GM12878 (cell line): ENCODE data around the gene MDM4. TPM values are rescaled to one million over a fixed set of nuclear protein-coding genes. Genes with fewer than 3 reads are reported as not detected.

Experiments used
- ATAC-seq: fragments of 200-7000 bp; cut with Tn5 transposase; 3 replicates; pipeline ENCODE4 v1.9.1; 2020; ENCODE audit warnings: mild to moderate bottlenecking, moderate library complexity
- BruUV-seq: library from RNA; stranded (reverse); fragments of 400-500 nt; replicated peaks from 2 replicates; lab custom pipeline; 2021; lab: Mats Ljungman, UMichigan
- CTCF ChIA-PET: fragments of 300-600 bp; sonication (Branson Sonifier 250); formaldehyde crosslinking; extraction: SDS; loops from one replicate; lab custom pipeline; 2021; ENCODE audit warnings: inconsistent platforms; lab: Yijun Ruan, JAX
- POLR2A ChIA-PET: fragments of 350-600 bp; formaldehyde crosslinking; extraction: SDS; loops from one replicate; lab custom pipeline; 2021; ENCODE audit warnings: inconsistent platforms; lab: Charles Lee
- RAD21 ChIA-PET: fragments of 300-600 bp; sonication (Branson Sonifier 250); formaldehyde crosslinking; loops from one replicate; lab custom pipeline; 2023; ENCODE audit warnings: antibody characterized with exemption; ENCODE audit not compliant: unreplicated experiment; lab: Charles Lee
- SMC1A ChIA-PET: fragments of 300-600 bp; sonication (Branson Sonifier 250); formaldehyde crosslinking; loops from one replicate; lab custom pipeline; 2023; ENCODE audit not compliant: unreplicated experiment, uncharacterized antibody; lab: Charles Lee
- DNase-seq: peaks from one replicate; pipeline ENCODE4 v3.0.0-alpha.2; 2011; ENCODE audit warnings: low read depth, low spot score
- FAIRE-seq: peaks from 3 replicates; lab custom pipeline; 2011; peaks lifted over from hg19 to GRCh38; lab: Jason Lieb, UNC
- H2AFZ ChIP-seq: 2 replicates; pipeline ENCODE4 v1.6.0; 2011; ENCODE audit warnings: low read depth, low read length, control low read depth; ENCODE audit not compliant: control insufficient read depth
- H3K27ac ChIP-seq: 2 replicates; pipeline ENCODE4 v1.5.1; 2011; ENCODE audit warnings: control low read depth; ENCODE audit not compliant: control insufficient read depth, insufficient read depth
- H3K27me3 ChIP-seq, 2 experiments: replicated peaks in 1 of 2; 2 replicates each; pipeline versions ENCODE4 v1.6.0 to v1.6.1; 2011; ENCODE audit warnings: low read length in 1 of 2; ENCODE audit not compliant: control insufficient read depth in 2 of 2, insufficient read depth in 2 of 2
- H3K36me3 ChIP-seq, 2 experiments: 2 replicates each; pipeline ENCODE4 v1.5.1; 2011; ENCODE audit warnings: low read length in 1 of 2; ENCODE audit not compliant: control insufficient read depth in 2 of 2, insufficient read depth in 2 of 2
- H3K4me1 ChIP-seq: 2 replicates; pipeline ENCODE4 v1.6.1; 2011; ENCODE audit warnings: mild to moderate bottlenecking, low read length, moderate library complexity, mixed read lengths; ENCODE audit not compliant: control insufficient read depth, insufficient read depth
- H3K4me2 ChIP-seq: 2 replicates; pipeline ENCODE4 v1.6.0; 2011; ENCODE audit warnings: control low read depth; ENCODE audit not compliant: control insufficient read depth, insufficient read depth
- H3K4me3 ChIP-seq: fragments of 200-600 bp; sonication (generic); 2 replicates; pipeline ENCODE4 v1.5.1; 2016
- H3K79me2 ChIP-seq: 2 replicates; pipeline ENCODE4 v1.6.0; 2011; ENCODE audit warnings: low read length; ENCODE audit not compliant: control insufficient read depth, insufficient read depth
- H3K9ac ChIP-seq: 2 replicates; pipeline ENCODE4 v1.8.0; 2011; ENCODE audit warnings: low read length, control low read depth, mixed read lengths; ENCODE audit not compliant: control insufficient read depth, insufficient read depth
- H3K9me3 ChIP-seq: replicated peaks from 3 replicates; pipeline ENCODE4 v1.5.1; 2011; ENCODE audit warnings: mild to moderate bottlenecking, low read length; ENCODE audit not compliant: control insufficient read depth, insufficient read depth
- H4K20me1 ChIP-seq: 2 replicates; pipeline ENCODE4 v1.6.0; 2011; ENCODE audit not compliant: control insufficient read depth, insufficient read depth
- ATF7 ChIP-seq: fragments of 450-650 bp; IDR thresholded peaks from 2 replicates; pipeline ENCODE4 v1.6.1; 2016; ENCODE audit warnings: low read depth, mild to moderate bottlenecking
- CBFB ChIP-seq: IDR thresholded peaks from 2 replicates; pipeline ENCODE4 v1.6.1; 2016; ENCODE audit warnings: antibody characterized with exemption, low read depth
- CREB1 ChIP-seq: IDR thresholded peaks from 2 replicates; pipeline ENCODE4 v1.6.1; 2012; ENCODE audit warnings: low read depth, mild to moderate bottlenecking, inconsistent platforms
- FOXM1 ChIP-seq: IDR thresholded peaks from 2 replicates; pipeline ENCODE4 v1.6.1; 2012; ENCODE audit warnings: low read depth, mild to moderate bottlenecking, inconsistent platforms, low read length, moderate library complexity
- GABPA ChIP-seq: IDR thresholded peaks from 2 replicates; pipeline ENCODE4 v1.6.1; 2014; ENCODE audit warnings: antibody characterized with exemption, low read depth, mild to moderate bottlenecking, inconsistent platforms
- HDAC6 ChIP-seq: fragments of 200-600 bp; sonication (generic); IDR thresholded peaks from one replicate; pipeline ENCODE4 v1.8.0; 2017; ENCODE audit warnings: antibody characterized with exemption; ENCODE audit not compliant: unreplicated experiment
- NR2C1 ChIP-seq: fragments of 450-650 bp; IDR thresholded peaks from 2 replicates; pipeline ENCODE4 v1.6.1; 2017; ENCODE audit warnings: antibody characterized with exemption, mild to moderate bottlenecking, moderate library complexity
- POU2F2 ChIP-seq: IDR thresholded peaks from 3 replicates; pipeline ENCODE4 v1.6.1; 2011; ENCODE audit warnings: low read depth, mild to moderate bottlenecking, low read length, borderline replicate concordance
- SMAD1 ChIP-seq: fragments of 450-650 bp; IDR thresholded peaks from 2 replicates; pipeline ENCODE4 v1.6.1; 2018; ENCODE audit warnings: mild to moderate bottlenecking, low read depth; ENCODE audit not compliant: partially characterized antibody
- SMARCA5 ChIP-seq: fragments of 450-650 bp; IDR thresholded peaks from 2 replicates; pipeline ENCODE4 v1.6.1; 2017; ENCODE audit warnings: mild to moderate bottlenecking
- SREBF1 ChIP-seq: IDR thresholded peaks from 2 replicates; pipeline ENCODE4 v1.6.1; 2012; ENCODE audit warnings: mild to moderate bottlenecking, low read length
- SRF ChIP-seq, 2 experiments: IDR thresholded peaks; 2 replicates each; pipeline ENCODE4 v1.6.1; 2011; ENCODE audit warnings: low read depth in 2 of 2, low read length in 2 of 2, mild to moderate bottlenecking in 1 of 2, moderate library complexity in 1 of 2
- ZNF207 ChIP-seq: fragments of 450-650 bp; IDR thresholded peaks from 2 replicates; pipeline ENCODE4 v1.6.1; 2014; ENCODE audit warnings: antibody characterized with exemption, mild to moderate bottlenecking, borderline replicate concordance
- ZNF24 ChIP-seq: fragments of 450-650 bp; IDR thresholded peaks from 2 replicates; pipeline ENCODE4 v1.6.1; 2017; ENCODE audit warnings: antibody characterized with exemption, mild to moderate bottlenecking
- WGBS: methylation state at CpG from one replicate; pipeline ENCODE4 v1.1.6; 2016; ENCODE audit warnings: low lambda C conversion rate; ENCODE audit not compliant: insufficient replicate concordance, insufficient coverage; ENCODE audit errors: missing lambda C conversion rate; 5-methylcytosine and 5-hydroxymethylcytosine counted together
- in situ Hi-C: fragments of 300-500 bp; cut with MboI; formaldehyde crosslinking; loops from 9 replicates; pipeline ENCODE4 v1.14.3; 2018; ENCODE audit warnings: mixed read lengths
- intact Hi-C: fragments of 100-400 bp; cut with micrococcal nuclease; formaldehyde crosslinking; loops from one replicate; pipeline ENCODE4 v1.14.2; 2022; ENCODE audit not compliant: unreplicated experiment
- polyA plus RNA-seq, 11 experiments: library from polyadenylated mRNA; depleted of rRNA in 4 of 11; unstranded in 6 of 11; stranded (reverse) in 5 of 11; fragments of >200 nt; fragmentation: Nextera tagmentation in 4 of 11; fragmentation: Illumina TruSeq in 1 of 11; extraction: Ambion mirVana in 4 of 11; extraction: Trizol in 1 of 11; gene quantifications; 1 replicate in 1 of 11; 2 replicates in 10 of 11; pipeline versions ENCODE4 v1.2.1 to v1.2.3, GENCODE V29; 2011 to 2016; ENCODE audit warnings: inconsistent platforms in 2 of 11, missing spikeins in 2 of 11, low read depth in 1 of 11
- total RNA-seq, 4 experiments: library from RNA; depleted of rRNA in 3 of 4; stranded (reverse); fragments of >200 nt in 3 of 4; fragmentation: Illumina TruSeq in 1 of 4; extraction: Trizol in 1 of 4; gene quantifications; 2 replicates each; pipeline versions ENCODE4 v1.2.1 to v1.2.3, GENCODE V29; 2013 to 2021
- TF ChIP-seq, protein P1 (sequence below): IDR thresholded peaks from 2 replicates; pipeline ENCODE4 v1.6.1; 2011; ENCODE audit warnings: borderline replicate concordance, low read depth, mild to moderate bottlenecking, moderate library complexity, mixed read lengths, low read length; ENCODE audit not compliant: insufficient read depth; ENCODE audit errors: extremely low read length
- TF ChIP-seq, protein P2 (sequence below): fragments of 450-650 bp; IDR thresholded peaks from 2 replicates; pipeline ENCODE4 v1.6.1; 2018; ENCODE audit warnings: borderline replicate concordance, mild to moderate bottlenecking; ENCODE audit not compliant: partially characterized antibody

The MDM4 gene
- total and polyA plus RNA-seq, 10 of the 15 experiments (the other 5 are each of a cell fraction or from before 2014, with no cell fraction given): 2.5 to 74.4 (median 22.7) TPM

DNA sequence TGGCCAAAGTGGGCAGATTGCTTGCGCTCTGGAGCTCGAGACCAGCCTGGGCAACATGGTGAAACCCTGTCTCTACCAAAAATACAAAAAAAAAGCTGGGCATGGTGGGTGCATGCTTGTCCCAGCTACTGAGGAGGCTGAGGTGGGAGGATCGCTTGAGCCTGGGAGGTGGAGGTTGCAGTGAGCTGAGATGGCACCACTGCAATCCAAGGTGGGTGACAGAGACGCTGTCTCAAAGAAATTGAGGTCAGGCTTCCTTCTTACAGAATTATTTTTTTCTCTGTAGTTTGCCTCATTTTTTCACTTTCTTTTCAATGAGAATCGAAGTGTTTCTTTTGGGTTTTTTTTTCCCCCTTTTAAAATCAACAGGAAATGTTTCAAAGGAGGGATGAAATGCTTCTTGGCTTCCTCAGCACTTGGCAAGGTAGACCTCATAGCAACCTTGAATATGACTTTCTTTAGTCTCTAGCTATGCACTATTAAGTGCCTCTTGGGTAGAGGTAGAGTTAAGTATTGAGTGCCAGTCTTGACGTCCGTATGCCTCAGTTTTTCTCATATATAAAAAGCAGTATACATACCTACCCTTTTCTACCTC lies 40.3 kb downstream of the MDM4 start:
- SMC1A ChIA-PET: interaction anchor here (0.9 to 1.7 kb wide), 3 partner anchors 9 to 31 kb away, joined by 3 to 6 read pairs (median 6); no protein-coding TSS in a partner anchor
- CTCF ChIA-PET: interaction anchor here (0.8 to 5.2 kb wide), 5 partner anchors 9 to 505 kb away, joined by 3 to 26 read pairs (median 6); no protein-coding TSS in a partner anchor
- Histone ChIP-seq H3K9ac (no peak overlapping the region), H3K4me3 (no peak overlapping the region), H3K9me3 (no peaks in the 10 kb centered on the region), H2AFZ (no peak overlapping the region), H4K20me1 (no peaks in the 10 kb centered on the region), H3K79me2 (no peaks in the 10 kb centered on the region), H3K27me3 (no peaks in the 10 kb centered on the region), H3K4me1 (no peaks in the 10 kb centered on the region), H3K36me3 (peaks cover under 1 to 6% of the 10 kb centered on the region in 2 experiments; a peak in 3 of 4 replicates), H3K4me2 (no peak overlapping the region), H3K27ac (no peak overlapping the region)
- FAIRE-seq: no peak
- WGBS: 80% methylated on average over 7 of the region's 7 CpGs
- intact Hi-C loops: no loop called here
- no TSS peak for BruUV-seq
- no peak for DNase-seq
- TF ChIP-seq NR2C1 (no peak), ATF7 (no peak), SREBF1 (no peak), SMAD1 (no peak), HDAC6 (no peak), CBFB (no peak), FOXM1 (no peak), ZNF24 (no peak), POU2F2 (no peak), SMARCA5 (no peak), CREB1 (no peak), GABPA (no peak), ZNF207 (no peak), SRF (IDR thresholded peaks at IDR 0.05; ENCODE audit: low read depth in 2 of 2, low read length in 2 of 2) (no peak)
- TF ChIP-seq, protein P1, sequence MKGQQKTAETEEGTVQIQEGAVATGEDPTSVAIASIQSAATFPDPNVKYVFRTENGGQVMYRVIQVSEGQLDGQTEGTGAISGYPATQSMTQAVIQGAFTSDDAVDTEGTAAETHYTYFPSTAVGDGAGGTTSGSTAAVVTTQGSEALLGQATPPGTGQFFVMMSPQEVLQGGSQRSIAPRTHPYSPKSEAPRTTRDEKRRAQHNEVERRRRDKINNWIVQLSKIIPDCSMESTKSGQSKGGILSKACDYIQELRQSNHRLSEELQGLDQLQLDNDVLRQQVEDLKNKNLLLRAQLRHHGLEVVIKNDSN: no peak
- TF ChIP-seq, protein P2, sequence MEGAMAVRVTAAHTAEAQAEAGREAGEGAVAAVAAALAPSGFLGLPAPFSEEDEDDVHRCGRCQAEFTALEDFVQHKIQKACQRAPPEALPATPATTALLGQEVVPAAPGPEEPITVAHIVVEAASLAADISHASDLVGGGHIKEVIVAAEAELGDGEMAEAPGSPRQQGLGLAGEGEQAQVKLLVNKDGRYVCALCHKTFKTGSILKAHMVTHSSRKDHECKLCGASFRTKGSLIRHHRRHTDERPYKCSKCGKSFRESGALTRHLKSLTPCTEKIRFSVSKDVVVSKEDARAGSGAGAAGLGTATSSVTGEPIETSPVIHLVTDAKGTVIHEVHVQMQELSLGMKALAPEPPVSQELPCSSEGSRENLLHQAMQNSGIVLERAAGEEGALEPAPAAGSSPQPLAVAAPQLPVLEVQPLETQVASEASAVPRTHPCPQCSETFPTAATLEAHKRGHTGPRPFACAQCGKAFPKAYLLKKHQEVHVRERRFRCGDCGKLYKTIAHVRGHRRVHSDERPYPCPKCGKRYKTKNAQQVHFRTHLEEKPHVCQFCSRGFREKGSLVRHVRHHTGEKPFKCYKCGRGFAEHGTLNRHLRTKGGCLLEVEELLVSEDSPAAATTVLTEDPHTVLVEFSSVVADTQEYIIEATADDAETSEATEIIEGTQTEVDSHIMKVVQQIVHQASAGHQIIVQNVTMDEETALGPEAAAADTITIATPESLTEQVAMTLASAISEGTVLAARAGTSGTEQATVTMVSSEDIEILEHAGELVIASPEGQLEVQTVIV: no peak
- no peak for ATAC-seq
- RAD21 ChIA-PET: interaction anchor here (1.3 kb wide), 1 partner anchor 9 kb away, joined by 3 read pairs; no protein-coding TSS in a partner anchor
- POLR2A ChIA-PET: no interaction called here
- in situ Hi-C loops: no loop called here
